LNCAP (cell line): ENCODE data around the gene LRIT2.
A peak's percentile ranks its signal among the peaks of the same experiment; 100 is the strongest.

Experiments
- TF ChIP-seq, protein P1 (sequence below): fragments of 450-650 bp; IDR thresholded peaks from 2 replicates; pipeline ENCODE4 v1.5.1; 2017; ENCODE audit warnings: mild to moderate bottlenecking

The LRIT2 gene

DNA sequence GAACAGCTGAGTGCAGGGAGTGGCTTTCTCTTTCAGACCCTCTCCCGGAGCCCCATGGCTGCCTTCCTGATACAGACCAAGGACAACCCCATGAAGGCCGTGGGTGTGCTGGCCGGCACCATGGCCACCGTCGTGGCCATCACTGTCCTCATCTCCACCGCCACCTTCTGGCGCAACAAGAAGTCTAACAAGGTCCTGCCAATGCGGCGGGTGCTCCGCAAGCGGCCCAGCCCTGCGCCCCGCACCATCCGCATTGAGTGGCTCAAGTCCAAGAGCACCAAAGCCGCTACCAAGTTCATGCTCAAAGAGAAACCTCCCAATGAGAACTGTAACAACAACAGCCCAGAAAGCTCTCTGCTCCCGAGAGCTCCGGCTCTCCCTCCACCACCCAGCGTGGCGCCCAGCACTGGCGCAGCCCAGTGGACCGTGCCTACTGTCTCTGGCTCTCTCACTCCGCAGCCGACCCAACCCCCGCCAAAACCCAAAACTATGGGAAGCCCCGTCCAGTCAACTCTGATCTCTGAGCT, 11.2 kb downstream of the LRIT2 start:
- TF ChIP-seq, protein P1, sequence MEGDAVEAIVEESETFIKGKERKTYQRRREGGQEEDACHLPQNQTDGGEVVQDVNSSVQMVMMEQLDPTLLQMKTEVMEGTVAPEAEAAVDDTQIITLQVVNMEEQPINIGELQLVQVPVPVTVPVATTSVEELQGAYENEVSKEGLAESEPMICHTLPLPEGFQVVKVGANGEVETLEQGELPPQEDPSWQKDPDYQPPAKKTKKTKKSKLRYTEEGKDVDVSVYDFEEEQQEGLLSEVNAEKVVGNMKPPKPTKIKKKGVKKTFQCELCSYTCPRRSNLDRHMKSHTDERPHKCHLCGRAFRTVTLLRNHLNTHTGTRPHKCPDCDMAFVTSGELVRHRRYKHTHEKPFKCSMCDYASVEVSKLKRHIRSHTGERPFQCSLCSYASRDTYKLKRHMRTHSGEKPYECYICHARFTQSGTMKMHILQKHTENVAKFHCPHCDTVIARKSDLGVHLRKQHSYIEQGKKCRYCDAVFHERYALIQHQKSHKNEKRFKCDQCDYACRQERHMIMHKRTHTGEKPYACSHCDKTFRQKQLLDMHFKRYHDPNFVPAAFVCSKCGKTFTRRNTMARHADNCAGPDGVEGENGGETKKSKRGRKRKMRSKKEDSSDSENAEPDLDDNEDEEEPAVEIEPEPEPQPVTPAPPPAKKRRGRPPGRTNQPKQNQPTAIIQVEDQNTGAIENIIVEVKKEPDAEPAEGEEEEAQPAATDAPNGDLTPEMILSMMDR, result no peak

DNA sequence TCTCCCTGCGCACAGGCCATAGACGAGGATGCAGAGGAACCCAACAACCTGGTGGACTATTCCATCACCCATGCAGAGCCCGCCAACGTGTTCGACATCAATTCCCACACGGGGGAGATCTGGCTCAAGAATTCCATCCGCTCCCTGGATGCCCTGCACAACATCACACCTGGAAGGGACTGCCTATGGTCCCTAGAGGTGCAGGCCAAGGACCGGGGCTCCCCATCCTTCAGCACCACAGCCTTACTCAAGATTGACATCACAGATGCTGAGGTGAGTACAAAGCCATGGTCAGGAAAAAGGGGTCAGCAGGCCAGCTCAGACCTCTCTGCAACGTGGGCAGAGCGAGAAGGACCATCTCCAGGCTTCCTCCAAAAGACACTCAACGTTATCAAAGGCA, 12.3 kb downstream of the LRIT2 start:
- TF ChIP-seq, protein P1, result no peak

DNA sequence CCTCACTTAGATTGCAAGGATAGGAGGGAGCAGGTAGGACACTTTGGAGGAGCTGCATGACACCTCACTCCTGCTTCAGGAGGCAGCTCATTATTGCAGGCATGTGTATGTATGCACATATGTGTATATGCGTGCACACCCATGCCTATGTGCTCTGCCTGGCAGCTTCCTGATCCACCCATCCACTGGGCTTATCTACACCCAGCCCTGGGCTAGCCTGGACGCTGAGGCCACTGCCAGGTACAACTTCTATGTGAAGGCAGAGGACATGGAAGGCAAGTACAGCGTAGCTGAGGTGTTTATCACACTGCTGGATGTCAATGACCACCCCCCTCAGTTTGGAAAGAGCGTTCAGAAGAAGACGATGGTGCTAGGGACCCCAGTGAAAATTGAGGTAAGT, 13.3 kb downstream of the LRIT2 start:
- TF ChIP-seq, protein P1, result no peak

DNA sequence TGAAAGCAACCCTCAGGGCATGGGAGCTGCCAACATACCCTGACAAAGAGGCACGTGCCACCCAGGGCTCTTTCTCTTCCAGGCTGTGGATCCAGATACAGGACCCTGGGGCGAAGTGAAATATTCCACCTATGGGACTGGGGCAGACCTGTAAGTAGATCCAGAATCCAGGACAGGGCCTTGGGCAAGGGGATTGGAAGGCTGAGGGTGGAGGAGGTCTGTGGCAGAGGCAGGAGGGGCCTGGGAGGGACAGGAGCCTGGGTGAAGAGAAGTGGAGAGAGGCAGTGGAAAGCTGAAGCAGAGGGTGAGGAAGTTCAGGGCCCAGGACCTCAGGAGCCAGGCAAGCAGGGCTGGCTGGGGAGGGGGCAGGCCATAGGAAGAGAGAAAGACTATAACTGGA, 13.8 kb downstream of the LRIT2 start:
- TF ChIP-seq, protein P1, result no peak

DNA sequence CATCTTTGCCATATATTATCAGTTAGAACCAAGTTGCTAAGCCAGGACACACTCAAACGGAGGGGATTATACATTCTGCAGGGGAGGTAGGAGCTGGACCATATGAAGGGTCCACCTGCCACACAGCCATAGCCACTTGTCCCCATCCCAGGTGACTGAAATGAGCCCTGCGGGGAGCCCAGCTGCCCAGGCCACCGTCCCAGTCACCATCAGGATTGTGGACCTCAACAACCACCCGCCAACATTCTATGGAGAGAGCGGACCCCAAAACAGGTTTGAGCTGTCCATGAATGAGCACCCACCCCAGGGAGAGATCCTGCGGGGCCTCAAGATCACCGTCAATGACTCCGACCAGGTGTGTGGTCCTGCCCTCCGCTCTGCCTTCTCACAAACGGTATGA, 17.3 kb downstream of the LRIT2 start:
- TF ChIP-seq, protein P1, result no peak

DNA sequence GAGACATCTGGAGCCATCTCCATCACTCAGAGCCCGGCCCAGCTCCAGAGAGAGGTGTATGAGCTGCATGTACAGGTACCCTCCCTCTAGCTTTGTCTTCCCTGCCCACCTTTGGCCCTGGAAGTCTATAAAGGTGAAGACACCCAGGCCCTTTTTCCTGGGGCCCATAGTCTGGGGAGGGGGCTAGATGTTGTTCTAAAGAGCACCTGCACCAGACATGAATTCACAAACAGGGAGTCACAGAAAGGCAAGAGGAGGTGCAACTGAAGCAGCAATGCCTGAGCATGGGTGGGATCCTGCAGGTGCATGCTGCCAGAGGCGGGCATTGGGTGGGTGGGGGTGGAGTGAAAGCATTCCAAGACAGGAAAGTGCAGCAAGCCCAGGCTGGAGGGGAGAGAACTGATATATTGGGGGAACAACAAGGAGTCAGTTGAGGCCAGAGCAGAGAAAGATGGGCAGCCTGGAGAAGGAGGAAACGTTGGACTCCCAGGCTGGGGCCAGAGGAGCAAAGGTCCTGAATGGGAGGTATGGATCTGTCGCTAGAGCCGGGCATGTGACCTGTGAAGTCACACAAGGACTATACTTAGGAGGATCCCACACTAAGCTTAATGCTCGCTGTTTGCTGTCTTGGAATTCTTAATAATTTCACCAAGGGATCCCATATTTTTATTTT, 19.4 kb downstream of the LRIT2 start:
- TF ChIP-seq, protein P1, result 0 out of 2 replicates have a peak, but pooled peaks have one; percentile 15

DNA sequence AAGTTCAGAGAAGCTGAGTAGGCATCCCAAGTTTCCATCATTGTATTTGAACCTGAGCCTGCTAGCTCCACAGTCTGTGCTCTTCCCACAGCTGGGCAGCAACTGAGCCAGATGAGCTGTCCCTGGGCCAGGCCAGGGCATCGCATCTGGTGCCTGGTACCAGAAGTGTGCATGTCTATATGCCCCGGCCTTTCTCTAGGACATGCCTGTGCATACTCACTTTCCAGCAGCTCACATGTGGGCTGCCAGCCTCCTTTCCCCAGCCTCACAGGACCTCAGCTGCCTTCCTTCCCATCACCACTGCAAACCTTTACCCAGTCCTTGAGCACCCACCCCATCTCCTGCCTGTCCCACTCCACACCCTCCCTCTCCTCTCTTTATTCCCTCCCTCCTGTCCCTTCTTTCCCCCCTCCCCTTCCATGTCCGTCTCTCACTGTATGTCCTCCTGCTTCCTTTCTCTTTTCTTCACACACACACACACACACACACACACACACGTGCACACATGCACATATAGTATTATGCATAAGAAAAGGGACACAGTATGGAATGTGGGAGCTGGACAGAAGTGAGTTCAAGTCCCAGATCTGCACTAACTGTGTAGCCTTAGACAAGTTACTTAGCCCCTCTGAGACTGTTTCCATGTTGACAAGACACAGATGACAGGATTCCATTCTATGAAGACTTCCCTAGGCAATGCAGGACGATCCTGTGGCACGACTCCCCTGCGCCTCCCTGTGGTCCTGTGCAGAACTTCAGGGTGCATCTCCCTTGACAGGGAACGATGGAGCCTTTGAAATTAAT, 20.1 kb downstream of the LRIT2 start:
- TF ChIP-seq, protein P1, result peak; percentile 91
